Breast epithelium (tissue), 3 donors: ENCODE measurements around the gene MYADML2.

Experiments
- CTCF ChIP-seq, 3 donors: fragments of 450-650 bp; IDR thresholded peaks; one replicate each; pipeline ENCODE4 v1.5.1; 2016 to 2017; ENCODE audit warnings: antibody characterized with exemption in 3 of 3, mild to moderate bottlenecking in 3 of 3, moderate library complexity in 3 of 3
- POLR2A ChIP-seq: fragments of 450-650 bp; IDR thresholded peaks from one replicate; pipeline ENCODE4 v1.6.1; 2016; ENCODE audit warnings: antibody characterized with exemption, mild to moderate bottlenecking, moderate library complexity
- POLR2AphosphoS5 ChIP-seq, 3 donors: sonication (generic); formaldehyde crosslinking; IDR thresholded peaks; one replicate each; pipeline ENCODE4 v1.6.1; 2017; ENCODE audit warnings: antibody characterized with exemption in 3 of 3

- no peak for TF ChIP-seq CTCF (IDR thresholded peaks at IDR 0.05)
- TF ChIP-seq POLR2AphosphoS5 (IDR thresholded peaks at IDR 0.05) = no peak
- TF ChIP-seq POLR2A = no peak
Observed at GRCh38 chr17:81951785-81952684, 5.0 kb upstream of the MYADML2 start.
